ENCODE measurements around the gene CYTH3. TPM values are rescaled to one million over a fixed set of nuclear protein-coding genes. Genes with fewer than 3 reads are reported as not detected.

CYTH3 gene
- polyA plus RNA-seq, 1 donor (not counting 4 experiments of a cell fraction or from before 2014, with no cell fraction given) = 28.4 TPM

DNA sequence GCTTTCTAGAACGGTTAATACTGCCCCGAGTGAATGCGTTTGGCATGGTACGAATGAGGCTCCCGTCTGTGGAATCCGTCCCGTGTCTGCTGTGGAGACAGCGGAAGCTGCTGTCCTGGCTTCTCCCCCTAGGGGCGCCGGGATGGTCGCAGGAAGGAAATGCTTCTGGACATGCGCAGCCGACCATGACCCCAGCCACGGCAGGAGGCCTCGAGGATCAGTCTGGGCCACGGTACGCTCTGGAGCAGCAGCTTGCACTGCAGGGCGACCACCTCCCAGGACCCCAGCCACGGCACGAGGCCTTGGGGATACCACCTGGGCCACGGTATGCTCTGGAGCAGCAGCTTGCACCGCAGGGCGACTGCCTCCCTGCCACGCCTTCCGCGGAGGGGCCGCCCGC is 107.9 kb downstream of the CYTH3 start:
- H2AFZ ChIP-seq (ENCODE audit: control insufficient read depth, low read length) = no peak overlapping the region
- no peak overlapping the region for H3K9ac ChIP-seq (ENCODE audit: control insufficient read depth, extremely low read depth, insufficient read depth, low read length)
- H3K27me3 ChIP-seq (ENCODE audit: control insufficient read depth, extremely low read depth, insufficient read depth, low read length) = no peaks in the 10 kb centered on the region
- no peaks in the 10 kb centered on the region for H3K79me2 ChIP-seq (ENCODE audit: control insufficient read depth, insufficient read depth, low read length)
- no peaks in the 10 kb centered on the region for H3K4me1 ChIP-seq (ENCODE audit: control insufficient read depth, extremely low read depth, insufficient read depth, low read length)
- no peak for FAIRE-seq
- TF ChIP-seq, protein P1, sequence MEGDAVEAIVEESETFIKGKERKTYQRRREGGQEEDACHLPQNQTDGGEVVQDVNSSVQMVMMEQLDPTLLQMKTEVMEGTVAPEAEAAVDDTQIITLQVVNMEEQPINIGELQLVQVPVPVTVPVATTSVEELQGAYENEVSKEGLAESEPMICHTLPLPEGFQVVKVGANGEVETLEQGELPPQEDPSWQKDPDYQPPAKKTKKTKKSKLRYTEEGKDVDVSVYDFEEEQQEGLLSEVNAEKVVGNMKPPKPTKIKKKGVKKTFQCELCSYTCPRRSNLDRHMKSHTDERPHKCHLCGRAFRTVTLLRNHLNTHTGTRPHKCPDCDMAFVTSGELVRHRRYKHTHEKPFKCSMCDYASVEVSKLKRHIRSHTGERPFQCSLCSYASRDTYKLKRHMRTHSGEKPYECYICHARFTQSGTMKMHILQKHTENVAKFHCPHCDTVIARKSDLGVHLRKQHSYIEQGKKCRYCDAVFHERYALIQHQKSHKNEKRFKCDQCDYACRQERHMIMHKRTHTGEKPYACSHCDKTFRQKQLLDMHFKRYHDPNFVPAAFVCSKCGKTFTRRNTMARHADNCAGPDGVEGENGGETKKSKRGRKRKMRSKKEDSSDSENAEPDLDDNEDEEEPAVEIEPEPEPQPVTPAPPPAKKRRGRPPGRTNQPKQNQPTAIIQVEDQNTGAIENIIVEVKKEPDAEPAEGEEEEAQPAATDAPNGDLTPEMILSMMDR (optimal IDR thresholded peaks at IDR 0.05 in 1 of 3, IDR thresholded peaks at IDR 0.05 in 1 of 3, conservative IDR thresholded peaks at IDR 0.05 in 1 of 3; ENCODE audit: extremely low read depth in 1 of 3, insufficient read depth in 2 of 3, low read length in 3 of 3) = peak in 1 of 3 experiments; percentile 7
- no peak for TF ChIP-seq EZH2 (IDR thresholded peaks at IDR 0.05; ENCODE audit: low read length)
- no peak for DNase-seq (ENCODE audit: low read depth, low spot score)
- H3K9me3 ChIP-seq (ENCODE audit: control insufficient read depth, low read depth, low read length) = no peaks in the 10 kb centered on the region
- no peak overlapping the region for H3K4me3 ChIP-seq (ENCODE audit: control insufficient read depth in 2 of 3, extremely low read depth in 1 of 3, insufficient read depth in 2 of 3, low read depth in 1 of 3, low read length in 3 of 3)
- H4K20me1 ChIP-seq (ENCODE audit: control insufficient read depth, extremely low read depth, insufficient read depth, low read length) = no peaks in the 10 kb centered on the region
- no peak overlapping the region for H3K4me2 ChIP-seq (ENCODE audit: control insufficient read depth, extremely low read depth, insufficient read depth, low read depth, low read length)
- H3K9me1 ChIP-seq (ENCODE audit: control insufficient read depth, extremely low read depth, insufficient read depth, low read length) = no peaks in the 10 kb centered on the region
- peaks cover 24 to 28% of the 10 kb centered on the region in 2 experiments for H3K36me3 ChIP-seq (ENCODE audit: control insufficient read depth in 2 of 2, extremely low read depth in 1 of 2, insufficient read depth in 2 of 2, low read length in 2 of 2)
- dilution Hi-C loops (cut with MboI; ENCODE audit: extremely low pct_ligation_motif_present, low sequenced_read_pairs) = no loop called here
- no peak overlapping the region for H3K27ac ChIP-seq (ENCODE audit: control insufficient read depth, insufficient read depth, low read length)

DNA sequence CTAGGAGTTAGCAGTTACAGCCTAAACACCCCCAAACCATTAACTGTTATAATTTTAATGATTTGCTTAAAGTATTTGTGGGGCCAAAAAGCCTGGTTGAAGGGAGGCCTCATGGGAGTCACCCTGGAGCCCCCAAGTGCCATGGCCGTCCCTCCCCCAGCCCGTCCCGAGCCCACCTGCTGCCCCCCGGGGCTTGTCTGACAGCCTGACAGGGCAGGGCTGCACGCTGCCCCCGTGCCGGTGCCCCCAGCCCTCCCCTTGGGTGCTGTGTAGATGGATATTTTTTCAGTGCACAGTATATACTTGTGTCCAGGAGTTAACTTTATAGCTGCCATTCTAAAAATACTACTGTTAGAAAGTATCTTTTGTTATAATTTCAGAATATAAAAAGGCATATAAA is 108.4 kb downstream of the CYTH3 start:
- H3K36me3 ChIP-seq (ENCODE audit: control insufficient read depth in 2 of 2, extremely low read depth in 1 of 2, insufficient read depth in 2 of 2, low read length in 2 of 2) = peaks cover 27 to 28% of the 10 kb centered on the region in 2 experiments
- no peaks in the 10 kb centered on the region for H3K9me3 ChIP-seq (ENCODE audit: control insufficient read depth, low read depth, low read length)

More for the DNA sequence above, 108.4 kb downstream of the CYTH3 start:
- Histone ChIP-seq H3K27me3 (ENCODE audit: control insufficient read depth, extremely low read depth, insufficient read depth, low read length) (no peaks in the 10 kb centered on the region), H3K9me1 (ENCODE audit: control insufficient read depth, extremely low read depth, insufficient read depth, low read length) (no peaks in the 10 kb centered on the region), H4K20me1 (ENCODE audit: control insufficient read depth, extremely low read depth, insufficient read depth, low read length) (no peaks in the 10 kb centered on the region), H3K9ac (ENCODE audit: control insufficient read depth, extremely low read depth, insufficient read depth, low read length) (no peak overlapping the region), H2AFZ (ENCODE audit: control insufficient read depth, low read length) (no peak overlapping the region), H3K27ac (ENCODE audit: control insufficient read depth, insufficient read depth, low read length) (no peak overlapping the region), H3K4me1 (ENCODE audit: control insufficient read depth, extremely low read depth, insufficient read depth, low read length) (no peaks in the 10 kb centered on the region), H3K4me2 (ENCODE audit: control insufficient read depth, extremely low read depth, insufficient read depth, low read depth, low read length) (no peak overlapping the region), H3K4me3 (ENCODE audit: control insufficient read depth in 2 of 3, extremely low read depth in 1 of 3, insufficient read depth in 2 of 3, low read depth in 1 of 3, low read length in 3 of 3) (no peak overlapping the region), H3K79me2 (ENCODE audit: control insufficient read depth, insufficient read depth, low read length) (no peaks in the 10 kb centered on the region)
- dilution Hi-C loops (cut with MboI; ENCODE audit: extremely low pct_ligation_motif_present, low sequenced_read_pairs) = no loop called here
- TF ChIP-seq, protein P1 (optimal IDR thresholded peaks at IDR 0.05 in 1 of 3, IDR thresholded peaks at IDR 0.05 in 1 of 3, conservative IDR thresholded peaks at IDR 0.05 in 1 of 3; ENCODE audit: extremely low read depth in 1 of 3, insufficient read depth in 2 of 3, low read length in 3 of 3) = no peak
- no peak for TF ChIP-seq EZH2 (IDR thresholded peaks at IDR 0.05; ENCODE audit: low read length)
- FAIRE-seq (no peak), DNase-seq (ENCODE audit: low read depth, low spot score) (no peak)
